Activated CD4-positive, alpha-beta T cell treated with anti-CD3 and anti-CD28 coated beads, Interleukin-2, amount 10 ng/mL, durations not matched to agents 24 days and 14 days (primary cell): ENCODE data around the gene STK33. TPM values are rescaled to one million over a fixed set of nuclear protein-coding genes. Genes with fewer than 3 reads are reported as not detected.

Source experiments
- DNase-seq: peaks from one replicate; pipeline ENCODE4 v3.0.0; 2022
- H3K27ac Mint-ChIP-seq: one replicate; pipeline ENCODE4 v1.8.0; 2022; ENCODE audit warnings: mild to moderate bottlenecking, mixed read lengths
- H3K27me3 Mint-ChIP-seq: one replicate; pipeline ENCODE4 v1.8.0; 2022; ENCODE audit warnings: mixed read lengths
- H3K36me3 Mint-ChIP-seq: one replicate; pipeline ENCODE4 v1.8.0; 2022; ENCODE audit warnings: low read depth, mild to moderate bottlenecking, mixed read lengths
- H3K4me1 Mint-ChIP-seq: one replicate; pipeline ENCODE4 v1.8.0; 2021; ENCODE audit warnings: mixed read lengths
- H3K4me3 Mint-ChIP-seq: one replicate; pipeline ENCODE4 v1.8.0; 2022; ENCODE audit warnings: mild to moderate bottlenecking, moderate library complexity, mixed read lengths
- H3K9me3 Mint-ChIP-seq: one replicate; pipeline ENCODE4 v1.8.0; 2021; ENCODE audit warnings: mixed read lengths
- intact Hi-C: fragments of 100-400 bp; cut with micrococcal nuclease; formaldehyde crosslinking; loops from one replicate; pipeline ENCODE4 v1.15.1; 2023
- total RNA-seq: library from RNA; stranded (reverse); gene quantifications from 2 replicates; pipeline ENCODE4 v1.2.3, GENCODE V29; 2022

The STK33 gene
- total RNA-seq, 1 donor from 2014 or later, result 0.63 TPM

- no peaks in the 10 kb centered on the region for H3K36me3 Mint-ChIP-seq
- intact Hi-C loops, result no loop called here
- H3K4me3 Mint-ChIP-seq, result no peak overlapping the region
- no peaks in the 10 kb centered on the region for H3K4me1 Mint-ChIP-seq
- H3K27me3 Mint-ChIP-seq, result peaks cover 6% of the 10 kb centered on the region
- no peak overlapping the region for H3K27ac Mint-ChIP-seq
- no peak for DNase-seq
- H3K9me3 Mint-ChIP-seq, result no peaks in the 10 kb centered on the region
Observed at GRCh38 chr11:8375932-8376331, 218.1 kb downstream of the STK33 start.

- H3K27ac Mint-ChIP-seq, result no peak overlapping the region
- H3K4me3 Mint-ChIP-seq, result no peak overlapping the region
- no peak for DNase-seq
- intact Hi-C loops, result no loop called here
- H3K4me1 Mint-ChIP-seq, result no peaks in the 10 kb centered on the region
- peaks cover 6% of the 10 kb centered on the region for H3K27me3 Mint-ChIP-seq
- H3K9me3 Mint-ChIP-seq, result no peaks in the 10 kb centered on the region
- no peaks in the 10 kb centered on the region for H3K36me3 Mint-ChIP-seq
Observed at GRCh38 chr11:8375460-8375859, 218.6 kb downstream of the STK33 start.

GRCh38 chr11:8374716-8375115 is 219.3 kb downstream of the STK33 start:
- Mint-ChIP-seq H3K9me3 (no peaks in the 10 kb centered on the region), H3K4me3 (no peak overlapping the region), H3K36me3 (no peaks in the 10 kb centered on the region), H3K27me3 (peaks cover 6% of the 10 kb centered on the region), H3K4me1 (no peaks in the 10 kb centered on the region), H3K27ac (no peak overlapping the region)
- DNase-seq, result no peak
- intact Hi-C loops, result no loop called here

GRCh38 chr11:8373519-8374432 is 220.3 kb downstream of the STK33 start:
- H3K27ac Mint-ChIP-seq, result no peak overlapping the region
- H3K27me3 Mint-ChIP-seq, result peaks cover under 1% of the 10 kb centered on the region
- H3K4me1 Mint-ChIP-seq, result no peaks in the 10 kb centered on the region
- H3K4me3 Mint-ChIP-seq, result no peak overlapping the region
- intact Hi-C loops, result no loop called here
- no peak for DNase-seq
- no peaks in the 10 kb centered on the region for H3K9me3 Mint-ChIP-seq
- no peaks in the 10 kb centered on the region for H3K36me3 Mint-ChIP-seq

- Mint-ChIP-seq H3K27ac (no peak overlapping the region), H3K4me3 (no peak overlapping the region), H3K9me3 (no peaks in the 10 kb centered on the region), H3K36me3 (no peaks in the 10 kb centered on the region), H3K4me1 (no peaks in the 10 kb centered on the region), H3K27me3 (no peaks in the 10 kb centered on the region)
- no peak for DNase-seq
- intact Hi-C loops, result no loop called here
Observed at GRCh38 chr11:8372641-8373381, 221.2 kb downstream of the STK33 start.

- no peaks in the 10 kb centered on the region for H3K9me3 Mint-ChIP-seq
- DNase-seq, result no peak
Observed at GRCh38 chr11:8371516-8371884, 222.5 kb downstream of the STK33 start.

GRCh38 chr11:8370812-8371515 is 223.1 kb downstream of the STK33 start:
- no peak for DNase-seq
- Mint-ChIP-seq H3K27me3 (no peaks in the 10 kb centered on the region), H3K9me3 (no peaks in the 10 kb centered on the region), H3K27ac (no peak overlapping the region), H3K4me3 (no peak overlapping the region), H3K4me1 (no peaks in the 10 kb centered on the region), H3K36me3 (no peaks in the 10 kb centered on the region)
- intact Hi-C loops, result no loop called here

More at GRCh38 chr11:8371516-8371884, 222.5 kb downstream of the STK33 start:
- H3K36me3 Mint-ChIP-seq, result no peaks in the 10 kb centered on the region
- H3K4me3 Mint-ChIP-seq, result no peak overlapping the region
- intact Hi-C loops, result no loop called here
- no peak overlapping the region for H3K27ac Mint-ChIP-seq
- H3K27me3 Mint-ChIP-seq, result no peaks in the 10 kb centered on the region
- H3K4me1 Mint-ChIP-seq, result no peaks in the 10 kb centered on the region

- Mint-ChIP-seq H3K4me3 (no peak overlapping the region), H3K27ac (no peak overlapping the region)
- intact Hi-C loops, result no loop called here
Observed at GRCh38 chr11:8369592-8370205, 224.3 kb downstream of the STK33 start.

GRCh38 chr11:8368772-8369171 is 225.3 kb downstream of the STK33 start:
- Mint-ChIP-seq H3K27me3 (no peaks in the 10 kb centered on the region), H3K27ac (no peak overlapping the region), H3K9me3 (no peaks in the 10 kb centered on the region), H3K36me3 (no peaks in the 10 kb centered on the region), H3K4me1 (no peaks in the 10 kb centered on the region), H3K4me3 (no peak overlapping the region)
- DNase-seq, result no peak
- intact Hi-C loops, result no loop called here

More at GRCh38 chr11:8369592-8370205, 224.3 kb downstream of the STK33 start:
- Mint-ChIP-seq H3K4me1 (no peaks in the 10 kb centered on the region), H3K36me3 (no peaks in the 10 kb centered on the region), H3K9me3 (no peaks in the 10 kb centered on the region), H3K27me3 (no peaks in the 10 kb centered on the region)
- no peak for DNase-seq

GRCh38 chr11:8368194-8368593 is 225.8 kb downstream of the STK33 start:
- no peak overlapping the region for H3K27ac Mint-ChIP-seq
- H3K9me3 Mint-ChIP-seq, result no peaks in the 10 kb centered on the region
- intact Hi-C loops, result no loop called here
- DNase-seq, result no peak
- no peak overlapping the region for H3K4me3 Mint-ChIP-seq
- H3K36me3 Mint-ChIP-seq, result no peaks in the 10 kb centered on the region
- no peaks in the 10 kb centered on the region for H3K27me3 Mint-ChIP-seq
- no peaks in the 10 kb centered on the region for H3K4me1 Mint-ChIP-seq

GRCh38 chr11:8366316-8366715 is 227.7 kb downstream of the STK33 start:
- intact Hi-C loops, result no loop called here
- H3K4me1 Mint-ChIP-seq, result no peaks in the 10 kb centered on the region

GRCh38 chr11:8365216-8365941 is 228.6 kb downstream of the STK33 start:
- no peaks in the 10 kb centered on the region for H3K9me3 Mint-ChIP-seq
- no peaks in the 10 kb centered on the region for H3K27me3 Mint-ChIP-seq
- no peak for DNase-seq
- no peak overlapping the region for H3K27ac Mint-ChIP-seq
- no peaks in the 10 kb centered on the region for H3K36me3 Mint-ChIP-seq
- no peak overlapping the region for H3K4me3 Mint-ChIP-seq
- H3K4me1 Mint-ChIP-seq, result no peaks in the 10 kb centered on the region
- intact Hi-C loops, result no loop called here

More at GRCh38 chr11:8366316-8366715, 227.7 kb downstream of the STK33 start:
- H3K4me3 Mint-ChIP-seq, result no peak overlapping the region
- H3K36me3 Mint-ChIP-seq, result no peaks in the 10 kb centered on the region
- H3K27ac Mint-ChIP-seq, result no peak overlapping the region
- H3K27me3 Mint-ChIP-seq, result no peaks in the 10 kb centered on the region
- no peaks in the 10 kb centered on the region for H3K9me3 Mint-ChIP-seq
- no peak for DNase-seq

- H3K9me3 Mint-ChIP-seq, result no peaks in the 10 kb centered on the region
- no peak for DNase-seq
- H3K36me3 Mint-ChIP-seq, result no peaks in the 10 kb centered on the region
- H3K4me3 Mint-ChIP-seq, result no peak overlapping the region
- H3K27me3 Mint-ChIP-seq, result no peaks in the 10 kb centered on the region
- intact Hi-C loops, result no loop called here
- no peak overlapping the region for H3K27ac Mint-ChIP-seq
- no peaks in the 10 kb centered on the region for H3K4me1 Mint-ChIP-seq
Observed at GRCh38 chr11:8363921-8364320, 230.1 kb downstream of the STK33 start.
